ENCODE results near the gene EFCAB6. TPM values are rescaled to one million over a fixed set of nuclear protein-coding genes. Genes with fewer than 3 reads are reported as not detected.

The EFCAB6 gene
- total and polyA plus RNA-seq, 9 of the 15 experiments (the other 6 are each of a cell fraction or from before 2014, with no cell fraction given): 0.06 TPM; not detected in 8

- 0% methylated on average over 3 of the region's 4 CpGs for WGBS (ENCODE audit: insufficient coverage, low coverage, missing lambda C conversion rate)
- in situ Hi-C loops (cut with MboI) (no loop called here), intact Hi-C loops (cut with micrococcal nuclease) (no loop called here)
- ChIA-PET POLR2A (interaction anchor here (1.0 kb wide), 1 partner anchor 9 kb away, joined by 3 read pairs; no protein-coding TSS in a partner anchor), CTCF (ENCODE audit: low intra/inter-chr PET ratio) (no interaction called here)
- no peaks in the 10 kb centered on the region for H3K36me3 ChIP-seq (ENCODE audit: control insufficient read depth, insufficient read depth, low read length)
- H3K79me2 ChIP-seq (ENCODE audit: control insufficient read depth, insufficient read depth, low read length): no peaks in the 10 kb centered on the region
- H3K9me3 ChIP-seq (replicated peaks; ENCODE audit: control insufficient read depth, insufficient read depth, low read depth, low read length): no peaks in the 10 kb centered on the region
- no peak overlapping the region for H3K27ac ChIP-seq (ENCODE audit: extremely low read depth, low read depth, low read length)
- no peaks in the 10 kb centered on the region for H3K27me3 ChIP-seq (ENCODE audit: control insufficient read depth in 2 of 2, insufficient read depth in 2 of 2, low read length in 2 of 2)
- no TSS peak for BruUV-seq (replicated peaks)
- TF ChIP-seq MED1 (CRISPR knock-in tag; IDR thresholded peaks at IDR 0.05; ENCODE audit: borderline replicate concordance): no peak
- H3K4me3 ChIP-seq: no peak overlapping the region
- H3K9me1 ChIP-seq (ENCODE audit: control insufficient read depth, insufficient read depth, low read length): no peaks in the 10 kb centered on the region
- no peaks in the 10 kb centered on the region for H3K4me1 ChIP-seq (replicated peaks in 1 of 2; ENCODE audit: control insufficient read depth in 2 of 2, insufficient read depth in 2 of 2, low read length in 2 of 2)
- no peak overlapping the region for H2AFZ ChIP-seq (ENCODE audit: low read depth, low read length)
- ATAC-seq (no peak), DNase-seq (ENCODE audit: extremely low read depth in 1 of 4, low spot score in 3 of 4) (no peak), FAIRE-seq (no peak)
- no peaks in the 10 kb centered on the region for H4K20me1 ChIP-seq (replicated peaks; ENCODE audit: control insufficient read depth, insufficient read depth, low read length)
- no peak overlapping the region for H3K9ac ChIP-seq (ENCODE audit: insufficient read depth in 1 of 2, low read depth in 2 of 2, low read length in 2 of 2)
- H3K4me2 ChIP-seq (ENCODE audit: insufficient read depth, low read length): no peak overlapping the region
Observed at GRCh38 chr22:43706571-43707328, 105.4 kb downstream of the EFCAB6 start.

GRCh38 chr22:43706151-43706550, 106.0 kb downstream of the EFCAB6 start:
- no peak for FAIRE-seq
- ChIA-PET POLR2A (no interaction called here), CTCF (ENCODE audit: low intra/inter-chr PET ratio) (no interaction called here)
- Histone ChIP-seq H3K27ac (ENCODE audit: extremely low read depth, low read depth, low read length) (no peak overlapping the region), H3K9ac (ENCODE audit: insufficient read depth in 1 of 2, low read depth in 2 of 2, low read length in 2 of 2) (no peak overlapping the region), H2AFZ (ENCODE audit: low read depth, low read length) (no peak overlapping the region), H3K36me3 (ENCODE audit: control insufficient read depth, insufficient read depth, low read length) (no peaks in the 10 kb centered on the region), H3K27me3 (ENCODE audit: control insufficient read depth in 2 of 2, insufficient read depth in 2 of 2, low read length in 2 of 2) (no peaks in the 10 kb centered on the region), H3K9me3 (replicated peaks; ENCODE audit: control insufficient read depth, insufficient read depth, low read depth, low read length) (no peaks in the 10 kb centered on the region), H4K20me1 (replicated peaks; ENCODE audit: control insufficient read depth, insufficient read depth, low read length) (no peaks in the 10 kb centered on the region), H3K9me1 (ENCODE audit: control insufficient read depth, insufficient read depth, low read length) (no peaks in the 10 kb centered on the region), H3K4me1 (replicated peaks in 1 of 2; ENCODE audit: control insufficient read depth in 2 of 2, insufficient read depth in 2 of 2, low read length in 2 of 2) (no peaks in the 10 kb centered on the region), H3K4me3 (no peak overlapping the region), H3K4me2 (ENCODE audit: insufficient read depth, low read length) (no peak overlapping the region), H3K79me2 (ENCODE audit: control insufficient read depth, insufficient read depth, low read length) (no peaks in the 10 kb centered on the region)
- WGBS (ENCODE audit: insufficient coverage, low coverage, missing lambda C conversion rate): 0% methylated on average over 3 of the region's 3 CpGs
- DNase-seq (ENCODE audit: extremely low read depth in 1 of 4, low spot score in 3 of 4): no peak
- intact Hi-C loops (cut with micrococcal nuclease) (no loop called here), in situ Hi-C loops (cut with MboI) (no loop called here)
- BruUV-seq (replicated peaks): no TSS peak
- no peak for ATAC-seq
- TF ChIP-seq PHF8 (IDR thresholded peaks at IDR 0.05; ENCODE audit: borderline replicate concordance, low read length): no peak
- TF ChIP-seq HNRNPUL1 (IDR thresholded peaks at IDR 0.05; ENCODE audit: low read length): no peak
- no peak for TF ChIP-seq PHTF2 (CRISPR knock-in tag; IDR thresholded peaks at IDR 0.05)
- TF ChIP-seq CEBPZ (IDR thresholded peaks at IDR 0.05; ENCODE audit: borderline replicate concordance, low read depth, low read length): no peak
- no peak for TF ChIP-seq TCF15 (CRISPR knock-in tag; IDR thresholded peaks at IDR 0.05)
- no peak for TF ChIP-seq USF1 (CRISPR knock-in tag; IDR thresholded peaks at IDR 0.05)
- no peak for TF ChIP-seq STAT5B (CRISPR knock-in tag; IDR thresholded peaks at IDR 0.05)
- no peak for TF ChIP-seq IRF9 (tag; IDR thresholded peaks at IDR 0.05)

Measured in K562 (cell line).